HG03103 (cell line): ENCODE results near the gene HIC1.

Source experiments
- ATAC-seq: cut with Tn5 transposase; IDR thresholded peaks from one replicate; pipeline ENCODE4 v1.9.1; 2021; ENCODE audit warnings: low read depth; ENCODE audit not compliant: unreplicated experiment

Gene HIC1

GRCh38 chr17:2074919-2075318 is 20.0 kb downstream of the HIC1 start:
- no peak for ATAC-seq

GRCh38 chr17:2075336-2076086 is 20.6 kb downstream of the HIC1 start:
- no peak for ATAC-seq

- ATAC-seq: no peak
Observed at GRCh38 chr17:2076087-2076984, 21.4 kb downstream of the HIC1 start.

GRCh38 chr17:2077040-2077439 is 22.1 kb downstream of the HIC1 start:
- no peak for ATAC-seq

- no peak for ATAC-seq
Observed at GRCh38 chr17:2081564-2081963, 26.7 kb downstream of the HIC1 start.

GRCh38 chr17:2082003-2082781 is 27.3 kb downstream of the HIC1 start:
- no peak for ATAC-seq

GRCh38 chr17:2083613-2084035 is 28.7 kb downstream of the HIC1 start:
- ATAC-seq: no peak

- ATAC-seq: no peak
Observed at GRCh38 chr17:2084036-2084765, 29.3 kb downstream of the HIC1 start.

GRCh38 chr17:2084766-2085647 is 30.1 kb downstream of the HIC1 start:
- ATAC-seq: no peak

- no peak for ATAC-seq
Observed at GRCh38 chr17:2085648-2085949, 30.7 kb downstream of the HIC1 start.

GRCh38 chr17:2086306-2086705 is 31.4 kb downstream of the HIC1 start:
- ATAC-seq: no peak

- ATAC-seq: no peak
Observed at GRCh38 chr17:2087597-2088211, 32.8 kb downstream of the HIC1 start.

GRCh38 chr17:2089021-2089422 is 34.1 kb downstream of the HIC1 start:
- peak; percentile 14 for ATAC-seq

- ATAC-seq: no peak
Observed at GRCh38 chr17:2090210-2090641, 35.3 kb downstream of the HIC1 start.

- ATAC-seq: no peak
Observed at GRCh38 chr17:2090804-2091534, 36.1 kb downstream of the HIC1 start.

GRCh38 chr17:2092253-2092652 is 37.4 kb downstream of the HIC1 start:
- ATAC-seq: no peak

GRCh38 chr17:2093349-2093748 is 38.4 kb downstream of the HIC1 start:
- no peak for ATAC-seq

- no peak for ATAC-seq
Observed at GRCh38 chr17:2094891-2095535, 40.1 kb downstream of the HIC1 start.
